Endodermal cell (in vitro differentiated cells): ENCODE measurements around the gene WNT9B. TPM values are rescaled to one million over a fixed set of nuclear protein-coding genes. Genes with fewer than 3 reads are reported as not detected.

Source experiments
- DNase-seq: peaks from one replicate; pipeline ENCODE4 v3.0.0-alpha.2; 2017
- H3K27ac ChIP-seq: 2 replicates; pipeline ENCODE4 v1.5.1; 2013; ENCODE audit warnings: mild to moderate bottlenecking, low read depth, low read length, moderate library complexity
- H3K27me3 ChIP-seq: 2 replicates; pipeline ENCODE4 v1.6.1; 2013; ENCODE audit warnings: mild to moderate bottlenecking, low read length, moderate library complexity; ENCODE audit not compliant: insufficient read depth, control insufficient read depth, poor library complexity, severe bottlenecking
- H3K36me3 ChIP-seq: 2 replicates; pipeline ENCODE4 v1.7.0; 2013; ENCODE audit warnings: mild to moderate bottlenecking, low read length, moderate library complexity; ENCODE audit not compliant: control insufficient read depth, insufficient read depth
- H3K4me1 ChIP-seq: one replicate; pipeline ENCODE4 v1.7.0; 2013; ENCODE audit warnings: low read length; ENCODE audit not compliant: control insufficient read depth, insufficient read depth
- H3K4me3 ChIP-seq: 2 replicates; pipeline ENCODE4 v1.5.1; 2013; ENCODE audit warnings: mild to moderate bottlenecking, low read length, moderate library complexity
- H3K9ac ChIP-seq: 2 replicates; pipeline ENCODE4 v1.6.1; 2013; ENCODE audit warnings: mild to moderate bottlenecking, low read length, moderate library complexity; ENCODE audit not compliant: poor library complexity, severe bottlenecking; ENCODE audit errors: extremely low read depth
- H3K9me3 ChIP-seq: 2 replicates; pipeline ENCODE4 v1.6.1; 2013; ENCODE audit warnings: mild to moderate bottlenecking, low read length, moderate library complexity; ENCODE audit not compliant: control insufficient read depth
- H3K27ac Mint-ChIP-seq: 2 replicates; pipeline ENCODE4 v1.8.0; 2020; ENCODE audit warnings: mixed read lengths
- H3K27me3 Mint-ChIP-seq: 2 replicates; pipeline ENCODE4 v1.8.0; 2021; ENCODE audit warnings: mild to moderate bottlenecking, mixed read lengths; ENCODE audit not compliant: insufficient read depth
- H3K36me3 Mint-ChIP-seq: 2 replicates; pipeline ENCODE4 v1.8.0; 2020; ENCODE audit warnings: low read depth, mixed read lengths
- H3K4me1 Mint-ChIP-seq: 2 replicates; pipeline ENCODE4 v1.8.0; 2020; ENCODE audit warnings: mixed read lengths
- H3K4me3 Mint-ChIP-seq: 2 replicates; pipeline ENCODE4 v1.8.0; 2020; ENCODE audit warnings: mild to moderate bottlenecking, moderate library complexity, mixed read lengths
- H3K9me3 Mint-ChIP-seq: 2 replicates; pipeline ENCODE4 v1.8.0; 2020; ENCODE audit warnings: mild to moderate bottlenecking, mixed read lengths
- CTCF ChIP-seq: fragments of 200-600 bp; sonication (generic); conservative IDR thresholded peaks from 2 replicates; pipeline ENCODE4 v1.5.0; 2021; ENCODE audit warnings: antibody characterized with exemption, mild to moderate bottlenecking
- WGBS, 2 experiments: methylation state at CpG; one replicate each; pipeline versions ENCODE4 v1.1.5 to v1.1.7; 2013; ENCODE audit warnings: missing lambda C conversion rate in 2 of 2, mixed read lengths in 1 of 2; ENCODE audit not compliant: insufficient coverage in 1 of 2, insufficient read length in 1 of 2; 5-methylcytosine and 5-hydroxymethylcytosine counted together
- total RNA-seq, 2 donors: library from RNA; stranded (reverse); fragmentation: NEBNext Ultra II Directional in 1 of 2; extraction: Animal tissue kit (Norgen Biotek cat#: 25700) in 1 of 2; gene quantifications; 2 replicates in 1 of 2; 3 replicates in 1 of 2; pipeline ENCODE4 v1.2.1, GENCODE V29; 2021

WNT9B gene
- total RNA-seq, 2 donors from 2014 or later: 0.33 TPM; not detected in 1

GRCh38 chr17:46875849-46876352 lies 24.5 kb downstream of the WNT9B start:
- no peaks in the 10 kb centered on the region for H3K27me3 ChIP-seq
- no peaks in the 10 kb centered on the region for H3K4me1 ChIP-seq
- no peak overlapping the region for H3K27ac Mint-ChIP-seq
- H3K4me3 Mint-ChIP-seq: no peak overlapping the region
- peaks cover 6% of the 10 kb centered on the region for H3K27me3 Mint-ChIP-seq
- no peak for DNase-seq
- TF ChIP-seq CTCF: no peak
- no peaks in the 10 kb centered on the region for H3K9me3 Mint-ChIP-seq
- no peaks in the 10 kb centered on the region for H3K36me3 Mint-ChIP-seq
- no peaks in the 10 kb centered on the region for H3K4me1 Mint-ChIP-seq
- H3K9ac ChIP-seq: no peak overlapping the region
- H3K36me3 ChIP-seq: no peaks in the 10 kb centered on the region
- no peak overlapping the region for H3K27ac ChIP-seq
- H3K4me3 ChIP-seq: no peak overlapping the region
- H3K9me3 ChIP-seq: no peaks in the 10 kb centered on the region
- 91% methylated on average over 11 to 13 of the region's 13 CpGs for WGBS, 2 experiments

- Histone ChIP-seq H3K27me3 (no peaks in the 10 kb centered on the region), H3K27ac (no peak overlapping the region), H3K4me1 (no peaks in the 10 kb centered on the region), H3K4me3 (no peak overlapping the region), H3K9me3 (no peaks in the 10 kb centered on the region), H3K36me3 (no peaks in the 10 kb centered on the region), H3K9ac (no peak overlapping the region)
- H3K9me3 Mint-ChIP-seq: no peaks in the 10 kb centered on the region
- H3K4me3 Mint-ChIP-seq: no peak overlapping the region
- no peaks in the 10 kb centered on the region for H3K4me1 Mint-ChIP-seq
- H3K27me3 Mint-ChIP-seq: peaks cover 3% of the 10 kb centered on the region
- 81 to 95% methylated on average over 7 to 12 of the region's 12 CpGs for WGBS, 2 experiments
- no peak overlapping the region for H3K27ac Mint-ChIP-seq
- DNase-seq: peak; percentile 91
- TF ChIP-seq CTCF: peak; percentile 81
- no peaks in the 10 kb centered on the region for H3K36me3 Mint-ChIP-seq
Observed at GRCh38 chr17:46876353-46876887, 25.0 kb downstream of the WNT9B start.

- Mint-ChIP-seq H3K27me3 (no peaks in the 10 kb centered on the region), H3K4me3 (no peak overlapping the region), H3K4me1 (no peaks in the 10 kb centered on the region), H3K36me3 (no peaks in the 10 kb centered on the region), H3K9me3 (no peaks in the 10 kb centered on the region), H3K27ac (no peak overlapping the region)
- no peak overlapping the region for H3K27ac ChIP-seq
- no peaks in the 10 kb centered on the region for H3K4me1 ChIP-seq
- TF ChIP-seq CTCF: no peak
- peak; percentile 48 for DNase-seq
- H3K36me3 ChIP-seq: no peaks in the 10 kb centered on the region
- no peak overlapping the region for H3K4me3 ChIP-seq
- H3K9me3 ChIP-seq: no peaks in the 10 kb centered on the region
- WGBS, 2 experiments: 87% methylated on average over 3 to 4 of the region's 4 CpGs
- no peak overlapping the region for H3K9ac ChIP-seq
- no peaks in the 10 kb centered on the region for H3K27me3 ChIP-seq
Observed at GRCh38 chr17:46876926-46877325, 25.5 kb downstream of the WNT9B start.
